Hematopoietic multipotent progenitor cell treated with erythropoietin and hydrocortisone succinate and interleukin-3 and kit ligand, for 8 days (in vitro differentiated cells): ENCODE data around the gene CELF4.

ENCODE experiments used
- DNase-seq: peaks from one replicate; pipeline ENCODE4 v3.0.0-alpha.2; 2015

CELF4 gene

GRCh38 chr18:37274309-37275236 lies 291.0 kb downstream of the CELF4 start:
- DNase-seq, result no peak

GRCh38 chr18:37272841-37273240 lies 292.8 kb downstream of the CELF4 start:
- no peak for DNase-seq

GRCh38 chr18:37272226-37272625 lies 293.4 kb downstream of the CELF4 start:
- no peak for DNase-seq

GRCh38 chr18:37270666-37271052 lies 294.9 kb downstream of the CELF4 start:
- DNase-seq, result no peak

GRCh38 chr18:37270038-37270665 lies 295.4 kb downstream of the CELF4 start:
- peak; percentile 51 for DNase-seq

- peak; percentile 7 for DNase-seq
Measured at GRCh38 chr18:37266290-37266689, 299.3 kb downstream of the CELF4 start.

- DNase-seq, result no peak
Measured at GRCh38 chr18:37265382-37265781, 300.2 kb downstream of the CELF4 start.

GRCh38 chr18:37264956-37265355 lies 300.6 kb downstream of the CELF4 start:
- no peak for DNase-seq

GRCh38 chr18:37261988-37262387 lies 303.6 kb downstream of the CELF4 start:
- no peak for DNase-seq

GRCh38 chr18:37261246-37261840 lies 304.3 kb downstream of the CELF4 start:
- no peak for DNase-seq

- DNase-seq, result no peak
Measured at GRCh38 chr18:37260367-37261093, 305.1 kb downstream of the CELF4 start.

GRCh38 chr18:37259711-37260110 lies 305.9 kb downstream of the CELF4 start:
- DNase-seq, result no peak

- DNase-seq, result no peak
Measured at GRCh38 chr18:37258819-37259218, 306.8 kb downstream of the CELF4 start.

- no peak for DNase-seq
Measured at GRCh38 chr18:37258131-37258530, 307.5 kb downstream of the CELF4 start.

GRCh38 chr18:37254973-37255372 lies 310.6 kb downstream of the CELF4 start:
- no peak for DNase-seq

GRCh38 chr18:37254236-37254754 lies 311.3 kb downstream of the CELF4 start:
- no peak for DNase-seq

GRCh38 chr18:37253394-37254235 lies 312.0 kb downstream of the CELF4 start:
- DNase-seq, result no peak

- DNase-seq, result no peak
Measured at GRCh38 chr18:37252854-37253393, 312.7 kb downstream of the CELF4 start.

- no peak for DNase-seq
Measured at GRCh38 chr18:37252342-37252741, 313.3 kb downstream of the CELF4 start.

GRCh38 chr18:37251679-37252078 lies 313.9 kb downstream of the CELF4 start:
- DNase-seq, result no peak

GRCh38 chr18:37249895-37250618 lies 315.5 kb downstream of the CELF4 start:
- DNase-seq, result no peak
